HG03442 (cell line): ENCODE measurements around the gene GFPT2.
A peak's percentile ranks its signal among the peaks of the same experiment; 100 is the strongest.
"Not testable (repeated sequence)": the region's sequence is repeated elsewhere in the genome, so short reads cannot be mapped to it uniquely, and the experiment has no call there.

Experiments used
- ATAC-seq: cut with Tn5 transposase; IDR thresholded peaks from one replicate; pipeline ENCODE4 v1.9.1; 2021; ENCODE audit warnings: mild to moderate bottlenecking, moderate library complexity; ENCODE audit not compliant: unreplicated experiment

The GFPT2 gene

GRCh38 chr5:180313677-180314505 lies 39.2 kb downstream of the GFPT2 start:
- no peak for ATAC-seq

- ATAC-seq = no peak
These were observed 41.9 kb downstream of the GFPT2 start for GRCh38 chr5:180311216-180311615.

- ATAC-seq = no peak
These were observed 46.3 kb downstream of the GFPT2 start for GRCh38 chr5:180306796-180307195.

GRCh38 chr5:180305481-180305880 lies 47.7 kb downstream of the GFPT2 start:
- no peak for ATAC-seq

- ATAC-seq = no peak
These were observed 48.4 kb downstream of the GFPT2 start for GRCh38 chr5:180304431-180305375.

- no peak for ATAC-seq
These were observed 49.2 kb downstream of the GFPT2 start for GRCh38 chr5:180304016-180304292.

- ATAC-seq = no peak
These were observed 49.7 kb downstream of the GFPT2 start for GRCh38 chr5:180303226-180304015.

GRCh38 chr5:180302256-180302655 lies 50.9 kb downstream of the GFPT2 start:
- ATAC-seq = no peak

GRCh38 chr5:180301253-180301652 lies 51.9 kb downstream of the GFPT2 start:
- ATAC-seq = no peak

GRCh38 chr5:180299526-180299925 lies 53.6 kb downstream of the GFPT2 start:
- ATAC-seq = no peak

GRCh38 chr5:180299014-180299413 lies 54.1 kb downstream of the GFPT2 start:
- not testable (repeated sequence) for ATAC-seq

GRCh38 chr5:180297587-180298282 lies 55.4 kb downstream of the GFPT2 start:
- ATAC-seq = no peak

GRCh38 chr5:180296771-180297170 lies 56.4 kb downstream of the GFPT2 start:
- no peak for ATAC-seq

GRCh38 chr5:180294913-180295555 lies 58.1 kb downstream of the GFPT2 start:
- ATAC-seq = no peak

GRCh38 chr5:180294411-180294810 lies 58.7 kb downstream of the GFPT2 start:
- ATAC-seq = no peak

- ATAC-seq = peak; percentile 79
These were observed 60.9 kb downstream of the GFPT2 start, which contains the start of gene MAPK9 for GRCh38 chr5:180291943-180292831. TSS of gene MAPK9 (minus strand) at chr5:180292083. CDS start at chr5:180280561, 11,522 bp downstream.

- ATAC-seq = peak; percentile 33
These were observed 61.7 kb downstream of the GFPT2 start for GRCh38 chr5:180291234-180291940.

GRCh38 chr5:180290568-180291233 lies 62.4 kb downstream of the GFPT2 start:
- no peak for ATAC-seq
